Measurements from ENCODE around the gene AFF2.

AFF2 gene

GRCh38 chrX:148732743-148733142, 232.3 kb downstream of the AFF2 start:
- H3K27me3 ChIP-seq (replicated peaks), result no peaks in the 10 kb centered on the region
- H3K27ac ChIP-seq, result no peak overlapping the region
- TF ChIP-seq CTCF (IDR thresholded peaks at IDR 0.05; ENCODE audit: low read depth, low read length, missing control alignments), result no peak
- no peak overlapping the region for H3K4me3 ChIP-seq (ENCODE audit: low read depth, low read length)
- no peak for DNase-seq
- in situ Hi-C loops (cut with HindIII; ENCODE audit: low pct_ligation_motif_present, low sequenced_read_pairs), result no loop called here
- H3K36me3 ChIP-seq (replicated peaks), result no peaks in the 10 kb centered on the region

- in situ Hi-C loops (cut with HindIII; ENCODE audit: low pct_ligation_motif_present, low sequenced_read_pairs), result no loop called here
Observed at GRCh38 chrX:148741441-148741840, 241.0 kb downstream of the AFF2 start.

GRCh38 chrX:148755111-148755510, 254.7 kb downstream of the AFF2 start:
- no peak for DNase-seq
- Histone ChIP-seq H3K36me3 (replicated peaks) (no peaks in the 10 kb centered on the region), H3K4me3 (ENCODE audit: low read depth, low read length) (no peak overlapping the region), H3K27ac (no peak overlapping the region), H3K27me3 (replicated peaks) (no peaks in the 10 kb centered on the region)
- in situ Hi-C loops (cut with HindIII; ENCODE audit: low pct_ligation_motif_present, low sequenced_read_pairs), result no loop called here
- no peak for TF ChIP-seq CTCF (IDR thresholded peaks at IDR 0.05; ENCODE audit: low read depth, low read length, missing control alignments)

More at GRCh38 chrX:148741441-148741840, 241.0 kb downstream of the AFF2 start:
- no peak for TF ChIP-seq CTCF (IDR thresholded peaks at IDR 0.05; ENCODE audit: low read depth, low read length, missing control alignments)
- Histone ChIP-seq H3K27ac (no peak overlapping the region), H3K4me3 (ENCODE audit: low read depth, low read length) (no peak overlapping the region), H3K36me3 (replicated peaks) (no peaks in the 10 kb centered on the region), H3K27me3 (replicated peaks) (no peaks in the 10 kb centered on the region)
- no peak for DNase-seq

GRCh38 chrX:148763896-148764295, 263.5 kb downstream of the AFF2 start:
- no peak for DNase-seq
- in situ Hi-C loops (cut with HindIII; ENCODE audit: low pct_ligation_motif_present, low sequenced_read_pairs), result no loop called here
- no peak overlapping the region for H3K4me3 ChIP-seq (ENCODE audit: low read depth, low read length)
- H3K36me3 ChIP-seq (replicated peaks), result no peaks in the 10 kb centered on the region
- H3K27ac ChIP-seq, result no peak overlapping the region
- TF ChIP-seq CTCF (IDR thresholded peaks at IDR 0.05; ENCODE audit: low read depth, low read length, missing control alignments), result no peak
- no peaks in the 10 kb centered on the region for H3K27me3 ChIP-seq (replicated peaks)

- in situ Hi-C loops (cut with HindIII; ENCODE audit: low pct_ligation_motif_present, low sequenced_read_pairs), result no loop called here
- no peak for DNase-seq
- H3K4me3 ChIP-seq (ENCODE audit: low read depth, low read length), result no peak overlapping the region
- no peaks in the 10 kb centered on the region for H3K27me3 ChIP-seq (replicated peaks)
- TF ChIP-seq CTCF (IDR thresholded peaks at IDR 0.05; ENCODE audit: low read depth, low read length, missing control alignments), result no peak
- no peak overlapping the region for H3K27ac ChIP-seq
- no peaks in the 10 kb centered on the region for H3K36me3 ChIP-seq (replicated peaks)
Observed at GRCh38 chrX:148768296-148768695, 267.9 kb downstream of the AFF2 start.

GRCh38 chrX:148771440-148771839, 271.0 kb downstream of the AFF2 start:
- Histone ChIP-seq H3K27me3 (replicated peaks) (no peaks in the 10 kb centered on the region), H3K4me3 (ENCODE audit: low read depth, low read length) (no peak overlapping the region), H3K27ac (no peak overlapping the region), H3K36me3 (replicated peaks) (no peaks in the 10 kb centered on the region)
- in situ Hi-C loops (cut with HindIII; ENCODE audit: low pct_ligation_motif_present, low sequenced_read_pairs), result no loop called here
- TF ChIP-seq CTCF (IDR thresholded peaks at IDR 0.05; ENCODE audit: low read depth, low read length, missing control alignments), result no peak
- no peak for DNase-seq
